ENCODE measurements around the gene FGD6. TPM values are rescaled to one million over a fixed set of nuclear protein-coding genes. Genes with fewer than 3 reads are reported as not detected.
"Not testable (repeated sequence)": the region's sequence is repeated elsewhere in the genome, so short reads cannot be mapped to it uniquely, and the experiment has no call there.

The FGD6 gene
- total RNA-seq, 1 donor from 2014 or later: 31.5 TPM

DNA sequence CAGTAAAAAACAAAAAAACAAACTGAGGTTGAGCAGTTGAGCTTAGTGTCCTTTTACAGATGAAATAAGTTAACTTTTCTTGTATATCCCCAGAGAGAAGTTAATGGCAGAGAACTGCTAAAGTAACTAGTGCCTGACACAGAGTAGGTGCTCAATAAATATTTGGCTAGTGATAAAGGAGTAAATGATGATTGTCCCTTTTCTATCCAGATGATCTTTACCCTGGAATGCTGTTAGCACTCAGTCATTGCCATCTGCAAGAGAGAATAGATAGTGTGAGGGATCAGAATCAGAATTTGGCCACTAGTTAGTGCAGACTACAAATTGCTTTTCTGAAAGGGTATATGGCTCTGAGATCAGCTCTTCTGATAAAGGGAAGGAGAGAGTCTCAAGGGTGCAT is 21.9 kb upstream of the FGD6 start:
- Histone ChIP-seq H3K36me3 (ENCODE audit: control insufficient read depth, insufficient read depth, low read length) (no peaks in the 10 kb centered on the region), H3K27me3 (ENCODE audit: control insufficient read depth, insufficient read depth, low read length) (no peaks in the 10 kb centered on the region), H3K4me3 (ENCODE audit: low read depth, low read length) (no peak overlapping the region)
- TF ChIP-seq, protein P1, sequence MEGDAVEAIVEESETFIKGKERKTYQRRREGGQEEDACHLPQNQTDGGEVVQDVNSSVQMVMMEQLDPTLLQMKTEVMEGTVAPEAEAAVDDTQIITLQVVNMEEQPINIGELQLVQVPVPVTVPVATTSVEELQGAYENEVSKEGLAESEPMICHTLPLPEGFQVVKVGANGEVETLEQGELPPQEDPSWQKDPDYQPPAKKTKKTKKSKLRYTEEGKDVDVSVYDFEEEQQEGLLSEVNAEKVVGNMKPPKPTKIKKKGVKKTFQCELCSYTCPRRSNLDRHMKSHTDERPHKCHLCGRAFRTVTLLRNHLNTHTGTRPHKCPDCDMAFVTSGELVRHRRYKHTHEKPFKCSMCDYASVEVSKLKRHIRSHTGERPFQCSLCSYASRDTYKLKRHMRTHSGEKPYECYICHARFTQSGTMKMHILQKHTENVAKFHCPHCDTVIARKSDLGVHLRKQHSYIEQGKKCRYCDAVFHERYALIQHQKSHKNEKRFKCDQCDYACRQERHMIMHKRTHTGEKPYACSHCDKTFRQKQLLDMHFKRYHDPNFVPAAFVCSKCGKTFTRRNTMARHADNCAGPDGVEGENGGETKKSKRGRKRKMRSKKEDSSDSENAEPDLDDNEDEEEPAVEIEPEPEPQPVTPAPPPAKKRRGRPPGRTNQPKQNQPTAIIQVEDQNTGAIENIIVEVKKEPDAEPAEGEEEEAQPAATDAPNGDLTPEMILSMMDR (IDR thresholded peaks at IDR 0.05; ENCODE audit: insufficient read depth, low read length, poor library complexity, severe bottlenecking): no peak
- no peak for DNase-seq (ENCODE audit: low read depth)

DNA sequence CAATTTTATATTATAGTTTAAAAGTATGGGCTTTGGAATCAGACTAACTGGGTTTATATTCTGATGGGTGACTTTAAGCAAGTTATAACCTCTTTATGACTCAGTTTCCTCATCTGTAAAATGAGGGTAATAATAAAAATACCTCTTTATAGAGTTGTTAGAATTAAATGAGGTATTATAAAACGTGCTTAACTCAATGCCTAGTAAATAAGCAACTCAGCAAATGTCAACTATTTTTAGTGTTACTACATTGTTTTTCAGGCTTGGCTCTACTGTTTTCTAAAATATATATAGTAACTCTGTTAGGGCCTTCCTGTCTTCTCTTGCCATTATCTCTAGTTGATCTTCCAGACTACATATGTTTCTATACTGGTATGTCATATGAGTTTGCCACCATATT is 20.9 kb upstream of the FGD6 start:
- no peak for DNase-seq (ENCODE audit: low read depth)
- no peaks in the 10 kb centered on the region for H3K36me3 ChIP-seq (ENCODE audit: control insufficient read depth, insufficient read depth, low read length)
- TF ChIP-seq, protein P1 (IDR thresholded peaks at IDR 0.05; ENCODE audit: insufficient read depth, low read length, poor library complexity, severe bottlenecking): no peak
- H3K27me3 ChIP-seq (ENCODE audit: control insufficient read depth, insufficient read depth, low read length): no peaks in the 10 kb centered on the region
- no peak overlapping the region for H3K4me3 ChIP-seq (ENCODE audit: low read depth, low read length)

DNA sequence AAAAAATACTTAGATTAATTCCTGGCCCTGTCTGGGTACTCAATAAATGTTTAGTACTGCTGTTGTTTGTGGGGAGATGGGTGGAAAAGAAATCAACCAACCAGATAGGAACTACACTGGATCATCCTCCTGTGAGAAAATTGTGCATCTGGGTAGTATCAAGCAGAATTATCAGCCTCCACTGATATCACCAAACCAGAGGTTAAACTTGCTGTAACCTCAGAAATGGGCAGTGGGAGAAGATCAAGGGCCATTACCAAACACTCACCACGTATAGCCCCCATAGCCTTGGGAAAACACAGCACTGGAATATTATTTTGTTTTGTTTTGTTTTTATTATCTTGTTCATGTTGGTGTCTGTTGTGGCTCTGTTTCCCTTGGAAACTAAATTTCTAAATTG is 20.0 kb upstream of the FGD6 start:
- H3K36me3 ChIP-seq (ENCODE audit: control insufficient read depth, insufficient read depth, low read length): no peaks in the 10 kb centered on the region
- H3K4me3 ChIP-seq (ENCODE audit: low read depth, low read length): no peak overlapping the region
- TF ChIP-seq, protein P1 (IDR thresholded peaks at IDR 0.05; ENCODE audit: insufficient read depth, low read length, poor library complexity, severe bottlenecking): no peak
- H3K27me3 ChIP-seq (ENCODE audit: control insufficient read depth, insufficient read depth, low read length): no peaks in the 10 kb centered on the region
- no peak for DNase-seq (ENCODE audit: low read depth)

DNA sequence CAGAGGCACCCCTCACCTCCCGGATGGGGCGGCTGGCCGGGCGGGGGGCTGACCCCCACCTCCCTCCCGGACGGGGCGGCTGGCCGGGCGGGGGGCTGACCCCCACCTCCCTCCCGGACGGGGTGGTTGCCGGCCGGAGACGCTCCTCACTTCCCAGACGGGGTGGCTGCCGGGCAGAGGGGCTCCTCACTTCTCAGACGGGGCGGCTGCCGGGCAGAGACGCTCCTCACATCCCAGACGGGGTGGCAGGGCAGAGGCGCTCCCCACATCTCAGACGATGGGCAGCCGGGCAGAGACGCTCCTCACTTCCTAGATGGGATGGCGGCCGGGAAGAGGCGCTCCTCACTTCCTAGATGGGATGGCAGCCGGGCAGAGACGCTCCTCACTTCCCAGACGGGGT is 18.4 kb upstream of the FGD6 start:
- H3K4me3 ChIP-seq (ENCODE audit: low read depth, low read length); H3K36me3 ChIP-seq (ENCODE audit: control insufficient read depth, insufficient read depth, low read length); DNase-seq (ENCODE audit: low read depth); H3K27me3 ChIP-seq (ENCODE audit: control insufficient read depth, insufficient read depth, low read length): not testable (repeated sequence)

DNA sequence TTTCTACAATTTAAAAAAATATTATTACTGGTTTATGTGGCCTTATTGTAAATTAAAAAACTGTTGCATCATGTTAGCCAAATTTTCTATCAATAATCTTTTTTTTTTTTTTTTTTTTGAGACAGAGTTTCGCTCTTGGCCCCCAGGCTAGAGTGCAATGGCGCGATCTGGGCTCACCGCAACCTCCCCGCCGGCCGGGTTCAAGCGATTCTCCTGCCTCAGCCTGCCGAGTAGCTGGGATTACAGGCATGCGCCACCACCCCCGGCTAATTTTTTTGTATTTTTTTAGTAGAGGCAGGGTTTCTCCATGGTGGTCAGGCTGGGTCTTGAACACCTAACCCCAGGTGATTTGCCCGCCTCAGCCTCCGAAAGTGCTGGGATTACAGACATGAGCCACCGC is 16.9 kb upstream of the FGD6 start:
- DNase-seq (ENCODE audit: low read depth); H3K27me3 ChIP-seq (ENCODE audit: control insufficient read depth, insufficient read depth, low read length); H3K36me3 ChIP-seq (ENCODE audit: control insufficient read depth, insufficient read depth, low read length); H3K4me3 ChIP-seq (ENCODE audit: low read depth, low read length): not testable (repeated sequence)

DNA sequence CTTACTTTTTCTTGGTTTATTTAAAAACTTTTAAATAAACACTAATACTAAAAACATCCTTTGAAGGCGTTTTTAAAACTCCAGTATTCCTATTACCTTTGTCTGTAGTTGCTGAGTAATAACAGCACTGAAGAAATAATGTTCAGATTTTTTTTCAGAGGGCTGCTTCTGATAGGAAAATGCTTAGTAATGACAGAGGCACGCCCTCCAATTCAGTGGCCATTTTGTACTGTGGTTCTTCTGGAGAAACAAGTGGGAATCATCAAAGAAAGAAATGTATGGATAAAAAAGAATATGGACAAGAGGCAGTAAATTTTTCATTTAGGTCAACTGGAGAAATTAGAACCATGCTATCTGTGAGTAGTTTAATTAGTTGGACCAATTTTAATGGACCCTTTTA is 13.9 kb upstream of the FGD6 start:
- TF ChIP-seq, protein P1 (IDR thresholded peaks at IDR 0.05; ENCODE audit: insufficient read depth, low read length, poor library complexity, severe bottlenecking): no peak
- DNase-seq (ENCODE audit: low read depth): no peak
- no peak overlapping the region for H3K4me3 ChIP-seq (ENCODE audit: low read depth, low read length)

DNA sequence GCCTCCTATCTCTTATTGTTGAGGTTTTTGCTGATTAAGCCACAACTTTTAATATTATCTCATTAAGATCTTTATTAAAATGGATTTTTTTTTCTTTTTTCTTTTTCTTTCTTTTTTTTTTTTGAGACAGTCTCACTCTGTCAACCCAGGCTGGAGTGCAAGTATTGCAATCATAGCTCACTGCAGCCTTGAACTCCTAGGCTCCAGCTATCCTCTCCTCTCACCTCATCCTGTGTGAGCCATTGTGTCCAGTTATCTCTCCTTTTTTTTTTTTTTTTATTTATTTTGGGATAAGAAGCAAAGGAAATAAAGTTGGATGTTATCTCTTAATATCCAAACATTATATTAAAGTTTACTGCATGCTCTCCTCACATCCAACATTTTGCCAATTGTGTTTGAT is 13.0 kb upstream of the FGD6 start:
- Histone ChIP-seq H3K27me3 (ENCODE audit: control insufficient read depth, insufficient read depth, low read length) (no peaks in the 10 kb centered on the region), H3K36me3 (ENCODE audit: control insufficient read depth, insufficient read depth, low read length) (peaks cover 1% of the 10 kb centered on the region), H3K4me3 (ENCODE audit: low read depth, low read length) (no peak overlapping the region)
- TF ChIP-seq, protein P1 (IDR thresholded peaks at IDR 0.05; ENCODE audit: insufficient read depth, low read length, poor library complexity, severe bottlenecking): no peak
- DNase-seq (ENCODE audit: low read depth): no peak

More for the DNA sequence above, 13.9 kb upstream of the FGD6 start:
- H3K36me3 ChIP-seq (ENCODE audit: control insufficient read depth, insufficient read depth, low read length): no peaks in the 10 kb centered on the region
- no peaks in the 10 kb centered on the region for H3K27me3 ChIP-seq (ENCODE audit: control insufficient read depth, insufficient read depth, low read length)

Data from kidney epithelial cell (primary cell).